GM03348 (cell line): ENCODE results near the gene TAS2R14.
A peak's percentile ranks its signal among the peaks of the same experiment; 100 is the strongest.

ENCODE experiments used
- DNase-seq: peaks from one replicate; pipeline ENCODE4 v3.0.0; 2012; ENCODE audit warnings: low spot score

The TAS2R14 gene

DNA sequence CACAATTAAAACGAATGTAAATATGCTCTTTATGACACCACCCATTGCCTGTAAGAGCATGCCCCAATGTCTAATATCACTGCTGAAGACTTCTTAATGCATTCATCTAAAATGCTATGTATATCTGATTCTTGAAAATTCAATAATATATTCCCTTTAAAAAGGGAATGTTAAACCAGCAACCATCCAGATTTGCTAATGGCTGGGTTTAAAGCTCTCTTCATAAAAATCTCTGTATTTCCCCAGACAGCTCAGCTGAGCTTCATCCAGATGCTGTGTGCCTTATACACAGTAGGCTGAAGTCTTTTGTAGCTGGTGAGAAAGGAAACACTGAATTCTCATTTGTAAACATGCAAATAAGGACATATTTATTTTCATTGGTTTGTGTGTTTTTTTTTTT, at the start of gene TAS2R14:
TAS2R14 (minus strand) TSS at position 101 of the 400 bp plus-strand sequence; CDS start at position 45, 56 bp downstream.
- no peak for DNase-seq

DNA sequence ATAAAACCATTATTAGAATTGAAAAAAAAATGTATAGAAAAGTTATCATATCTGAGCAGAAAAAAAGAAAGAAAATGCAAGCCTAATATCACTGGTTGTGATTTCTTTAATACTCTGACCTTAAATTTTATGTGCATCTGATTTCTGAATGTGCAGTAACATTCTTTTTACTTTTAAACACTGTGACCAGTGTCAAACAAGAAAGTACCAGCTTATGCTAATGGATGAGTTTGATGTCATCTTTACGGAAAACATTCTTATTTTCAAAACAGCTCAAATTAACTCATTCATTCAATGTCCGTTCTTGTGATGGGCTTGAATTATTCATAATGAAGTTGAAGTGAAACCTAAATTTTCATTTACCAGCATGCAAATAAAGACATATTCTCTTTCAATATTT, 47.7 kb upstream of the TAS2R14 start, which contains the start of gene TAS2R50:
TAS2R50 (minus strand) TSS at position 101 of the 400 bp plus-strand sequence; CDS start at position 49, 52 bp downstream.
- no peak for DNase-seq

DNA sequence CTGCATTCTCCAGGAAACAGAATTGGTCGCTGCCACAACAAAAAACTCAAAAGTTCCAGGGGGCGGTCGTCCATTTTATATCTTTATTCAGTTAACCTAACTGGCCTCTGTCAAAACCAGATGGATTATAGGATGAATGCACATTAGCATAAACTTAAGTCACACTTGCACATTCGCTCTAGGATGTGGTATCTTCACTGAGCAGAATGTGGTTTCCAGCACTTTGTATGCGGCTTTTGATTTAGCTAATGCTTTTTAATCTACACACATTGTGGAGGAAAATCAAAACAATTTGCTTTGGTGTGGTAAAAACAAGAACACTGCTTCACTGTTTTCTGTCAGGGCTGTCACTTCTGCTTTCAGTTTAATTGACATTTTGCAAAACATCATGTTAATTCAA, 43.2 kb upstream of the TAS2R14 start:
- DNase-seq: no peak

DNA sequence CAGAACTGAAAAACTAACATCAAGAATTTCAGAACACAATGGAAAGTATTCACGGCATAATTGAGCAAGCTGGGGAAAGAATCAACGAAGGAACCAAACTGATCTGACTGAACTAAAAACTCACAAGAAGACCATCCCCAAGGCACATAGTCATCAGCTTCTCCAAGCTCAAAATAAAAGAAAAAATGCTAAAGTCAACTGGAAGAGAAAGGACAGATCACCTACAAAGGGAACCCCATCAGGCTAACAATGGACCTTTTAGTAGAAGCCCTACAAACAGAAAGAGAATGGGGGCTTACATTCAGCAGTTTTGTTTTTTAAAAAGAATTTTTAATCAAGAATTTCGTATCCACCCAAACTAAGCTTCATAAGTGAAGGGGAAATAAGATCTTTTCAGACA, 35.9 kb upstream of the TAS2R14 start:
- no peak for DNase-seq

DNA sequence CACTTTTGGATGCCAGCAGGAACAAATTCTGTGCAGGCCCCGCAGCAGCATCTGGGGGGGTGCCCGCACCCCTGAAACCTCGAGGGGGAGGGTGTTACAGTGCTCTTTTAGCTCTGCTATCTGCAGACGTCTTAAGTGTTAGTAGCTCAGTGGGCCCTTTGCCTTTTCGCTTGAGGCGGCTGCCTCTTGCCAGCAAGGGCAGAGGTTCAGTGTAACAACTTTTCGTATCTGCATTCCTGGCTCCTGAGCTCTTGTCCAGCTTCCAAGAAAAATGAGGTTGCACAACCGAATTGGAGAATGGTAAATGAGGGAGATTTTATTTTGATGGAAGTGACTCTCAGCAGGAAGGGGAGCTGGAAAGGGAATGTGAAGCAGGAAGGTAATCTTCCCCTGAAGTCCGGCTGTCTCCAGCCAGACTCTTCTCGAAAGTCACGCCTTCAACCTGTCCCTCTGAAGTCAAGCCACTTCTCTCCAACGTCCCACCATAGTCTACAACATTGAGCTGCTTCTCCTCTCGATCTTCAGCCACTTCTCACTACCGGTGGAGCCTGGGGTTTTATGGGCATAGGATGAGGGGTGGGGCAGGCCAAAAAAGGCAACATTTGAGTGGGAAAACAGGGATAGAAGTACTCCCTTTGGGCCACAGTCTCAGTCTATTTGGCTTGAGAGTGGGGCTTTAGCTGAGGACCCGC, 29.8 kb upstream of the TAS2R14 start:
- peak; percentile 20 for DNase-seq

- DNase-seq: peak; percentile 56
Measured at GRCh38 chr12:10967409-10967808, 28.3 kb upstream of the TAS2R14 start.

- no peak for DNase-seq
Measured at GRCh38 chr12:10966314-10966713, 27.3 kb upstream of the TAS2R14 start.

DNA sequence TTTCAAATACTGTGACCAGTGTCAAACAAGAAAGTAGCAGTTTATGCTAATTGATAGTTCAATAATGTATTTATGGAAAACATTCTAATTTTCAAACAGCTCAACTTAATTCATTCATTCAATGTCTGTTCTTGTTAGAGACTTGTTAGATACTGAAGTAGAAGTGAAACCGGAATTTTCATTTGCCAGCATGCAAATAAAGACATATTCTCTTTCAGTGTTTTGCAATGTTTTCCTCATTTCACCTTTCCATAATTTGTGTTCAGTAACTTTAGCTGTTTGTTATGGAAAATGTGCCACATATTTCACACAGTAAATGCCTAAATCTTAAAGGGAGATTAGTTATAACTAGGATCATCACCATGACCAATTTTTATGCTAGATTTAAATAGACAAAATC, 26.4 kb upstream of the TAS2R14 start:
- DNase-seq: no peak

GRCh38 chr12:10960211-10960610, 21.1 kb upstream of the TAS2R14 start:
- no peak for DNase-seq

GRCh38 chr12:10959804-10960203, 20.7 kb upstream of the TAS2R14 start:
- DNase-seq: no peak

- DNase-seq: no peak
Measured at GRCh38 chr12:10957741-10958140, 18.7 kb upstream of the TAS2R14 start.

GRCh38 chr12:10956085-10956484, 17.0 kb upstream of the TAS2R14 start:
- DNase-seq: no peak

DNA sequence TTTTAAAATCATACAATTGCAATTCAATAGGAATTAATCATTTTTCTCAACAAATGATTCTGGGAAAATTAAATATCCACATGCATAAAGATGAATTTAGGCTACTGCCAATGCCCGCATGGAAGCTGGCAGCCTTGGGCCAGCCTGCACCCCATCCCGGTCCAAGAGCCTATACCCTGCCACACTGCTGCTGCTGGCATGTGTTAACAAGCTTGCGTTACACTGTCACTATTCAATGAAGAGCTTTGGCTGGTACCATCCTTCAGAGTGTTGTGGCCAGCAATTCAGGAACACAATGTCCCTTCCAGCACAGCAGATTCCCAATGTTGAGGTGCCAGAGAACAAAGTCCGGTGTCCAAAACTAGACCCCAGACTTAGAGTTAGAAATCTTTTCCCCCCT, 13.6 kb upstream of the TAS2R14 start:
- DNase-seq: no peak

- DNase-seq: no peak
Measured at GRCh38 chr12:10943167-10943566, 4.1 kb upstream of the TAS2R14 start.

GRCh38 chr12:10941916-10942607, 3.0 kb upstream of the TAS2R14 start:
- no peak for DNase-seq

GRCh38 chr12:10941369-10941768, 2.3 kb upstream of the TAS2R14 start:
- DNase-seq: no peak

DNA sequence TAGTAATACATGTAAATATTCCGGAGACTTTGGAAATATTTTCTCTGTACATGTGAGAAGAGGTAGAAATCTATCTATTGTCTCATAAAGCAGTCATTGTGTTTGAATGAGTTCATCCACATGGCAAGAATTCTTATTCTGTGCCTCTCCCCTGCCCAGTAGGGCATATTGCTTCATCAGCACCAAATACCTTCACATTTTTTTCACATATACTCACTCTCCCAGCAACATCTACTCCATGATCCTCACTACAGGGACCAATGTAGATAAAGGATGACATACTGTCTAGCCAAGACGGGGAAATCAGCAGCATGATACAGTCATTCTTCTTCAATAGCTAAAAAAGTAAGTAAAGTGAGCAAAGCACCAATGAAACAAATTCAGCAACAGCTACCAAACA, 1.3 kb upstream of the TAS2R14 start:
- peak; percentile 70 for DNase-seq

GRCh38 chr12:10936506-10936905, 2.6 kb downstream of the TAS2R14 start:
- DNase-seq: no peak

- DNase-seq: no peak
Measured at GRCh38 chr12:10928746-10929286, 10.2 kb downstream of the TAS2R14 start, which contains the start of gene PRH2. TSS of gene PRH2 (plus strand) at chr12:10929236. CDS start at chr12:10929274, 38 bp downstream.

GRCh38 chr12:10926269-10926668, 12.8 kb downstream of the TAS2R14 start:
- no peak for DNase-seq

DNA sequence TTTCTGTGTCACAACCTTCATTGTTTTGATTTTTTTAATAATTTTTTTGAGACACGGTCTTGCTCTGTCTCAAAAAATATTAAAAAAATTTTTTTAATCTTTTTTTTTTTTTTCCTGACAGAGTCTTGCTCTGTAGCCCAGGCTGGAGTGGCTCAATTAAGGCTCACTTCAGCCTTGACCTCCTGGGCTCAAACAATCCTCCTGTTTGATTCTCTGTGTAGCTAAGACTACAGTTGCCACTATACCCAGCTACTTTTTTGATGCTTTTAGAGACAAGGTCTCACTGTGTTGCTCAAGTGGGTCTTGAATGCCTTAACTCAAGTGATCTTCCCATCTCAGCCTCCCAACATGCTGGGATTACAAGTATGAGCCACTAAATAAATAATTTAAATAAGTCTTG, 19.3 kb downstream of the TAS2R14 start:
- DNase-seq: no peak

DNA sequence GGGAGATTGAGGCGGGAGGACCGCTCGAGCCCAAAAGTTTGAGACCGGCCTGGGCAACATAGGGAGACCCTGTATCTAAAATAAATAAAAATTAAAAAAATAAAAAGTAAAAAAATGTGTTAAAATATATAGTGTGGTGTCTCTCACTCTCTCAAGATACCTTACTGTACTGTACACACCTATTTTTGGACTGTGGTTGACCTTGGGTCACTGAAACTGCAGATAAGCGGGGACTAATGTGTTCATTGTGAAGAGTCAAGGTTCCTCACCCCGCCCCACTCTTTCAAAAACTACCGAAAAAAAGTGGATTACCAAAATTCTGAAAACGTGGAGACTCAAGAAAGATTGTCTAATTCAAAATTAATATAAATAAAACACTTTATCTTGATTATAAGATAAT, 28.7 kb downstream of the TAS2R14 start:
- no peak for DNase-seq

GRCh38 chr12:10909462-10909861, 29.6 kb downstream of the TAS2R14 start, which contains the start of gene TAS2R13:
TSS of gene TAS2R13 (minus strand) at chr12:10909562. CDS start at chr12:10909298, 264 bp downstream.
- no peak for DNase-seq
